GM12878 (cell line): ENCODE measurements around the gene SYNGR3. TPM values are rescaled to one million over a fixed set of nuclear protein-coding genes. Genes with fewer than 3 reads are reported as not detected.

Experiments
- ATAC-seq: fragments of 200-7000 bp; cut with Tn5 transposase; 3 replicates; pipeline ENCODE4 v1.9.1; 2020; ENCODE audit warnings: mild to moderate bottlenecking, moderate library complexity
- BruUV-seq: library from RNA; stranded (reverse); fragments of 400-500 nt; replicated peaks from 2 replicates; lab custom pipeline; 2021; lab: Mats Ljungman, UMichigan
- CTCF ChIA-PET: fragments of 300-600 bp; sonication (Branson Sonifier 250); formaldehyde crosslinking; extraction: SDS; loops from one replicate; lab custom pipeline; 2021; ENCODE audit warnings: inconsistent platforms; lab: Yijun Ruan, JAX
- POLR2A ChIA-PET: fragments of 350-600 bp; formaldehyde crosslinking; extraction: SDS; loops from one replicate; lab custom pipeline; 2021; ENCODE audit warnings: inconsistent platforms; lab: Charles Lee
- RAD21 ChIA-PET: fragments of 300-600 bp; sonication (Branson Sonifier 250); formaldehyde crosslinking; loops from one replicate; lab custom pipeline; 2023; ENCODE audit warnings: antibody characterized with exemption; ENCODE audit not compliant: unreplicated experiment; lab: Charles Lee
- SMC1A ChIA-PET: fragments of 300-600 bp; sonication (Branson Sonifier 250); formaldehyde crosslinking; loops from one replicate; lab custom pipeline; 2023; ENCODE audit not compliant: unreplicated experiment, uncharacterized antibody; lab: Charles Lee
- DNase-seq: peaks from one replicate; pipeline ENCODE4 v3.0.0-alpha.2; 2011; ENCODE audit warnings: low read depth, low spot score
- FAIRE-seq: peaks from 3 replicates; lab custom pipeline; 2011; peaks lifted over from hg19 to GRCh38; lab: Jason Lieb, UNC
- H2AFZ ChIP-seq: 2 replicates; pipeline ENCODE4 v1.6.0; 2011; ENCODE audit warnings: low read depth, low read length, control low read depth; ENCODE audit not compliant: control insufficient read depth
- H3K27ac ChIP-seq: 2 replicates; pipeline ENCODE4 v1.5.1; 2011; ENCODE audit warnings: control low read depth; ENCODE audit not compliant: control insufficient read depth, insufficient read depth
- H3K27me3 ChIP-seq, 2 experiments: replicated peaks in 1 of 2; 2 replicates each; pipeline versions ENCODE4 v1.6.0 to v1.6.1; 2011; ENCODE audit warnings: low read length in 1 of 2; ENCODE audit not compliant: control insufficient read depth in 2 of 2, insufficient read depth in 2 of 2
- H3K36me3 ChIP-seq, 2 experiments: 2 replicates each; pipeline ENCODE4 v1.5.1; 2011; ENCODE audit warnings: low read length in 1 of 2; ENCODE audit not compliant: control insufficient read depth in 2 of 2, insufficient read depth in 2 of 2
- H3K4me1 ChIP-seq: 2 replicates; pipeline ENCODE4 v1.6.1; 2011; ENCODE audit warnings: mild to moderate bottlenecking, low read length, moderate library complexity, mixed read lengths; ENCODE audit not compliant: control insufficient read depth, insufficient read depth
- H3K4me2 ChIP-seq: 2 replicates; pipeline ENCODE4 v1.6.0; 2011; ENCODE audit warnings: control low read depth; ENCODE audit not compliant: control insufficient read depth, insufficient read depth
- H3K4me3 ChIP-seq: fragments of 200-600 bp; sonication (generic); 2 replicates; pipeline ENCODE4 v1.5.1; 2016
- H3K79me2 ChIP-seq: 2 replicates; pipeline ENCODE4 v1.6.0; 2011; ENCODE audit warnings: low read length; ENCODE audit not compliant: control insufficient read depth, insufficient read depth
- H3K9ac ChIP-seq: 2 replicates; pipeline ENCODE4 v1.8.0; 2011; ENCODE audit warnings: low read length, control low read depth, mixed read lengths; ENCODE audit not compliant: control insufficient read depth, insufficient read depth
- H3K9me3 ChIP-seq: replicated peaks from 3 replicates; pipeline ENCODE4 v1.5.1; 2011; ENCODE audit warnings: mild to moderate bottlenecking, low read length; ENCODE audit not compliant: control insufficient read depth, insufficient read depth
- H4K20me1 ChIP-seq: 2 replicates; pipeline ENCODE4 v1.6.0; 2011; ENCODE audit not compliant: control insufficient read depth, insufficient read depth
- BMI1 ChIP-seq: fragments of 450-650 bp; IDR thresholded peaks from 2 replicates; pipeline ENCODE4 v1.6.1; 2016; ENCODE audit warnings: mild to moderate bottlenecking, moderate library complexity, borderline replicate concordance
- CBFB ChIP-seq: IDR thresholded peaks from 2 replicates; pipeline ENCODE4 v1.6.1; 2016; ENCODE audit warnings: antibody characterized with exemption, low read depth
- DPF2 ChIP-seq: fragments of 450-650 bp; IDR thresholded peaks from 2 replicates; pipeline ENCODE4 v1.6.1; 2017; ENCODE audit warnings: mild to moderate bottlenecking
- HDAC6 ChIP-seq: fragments of 200-600 bp; sonication (generic); IDR thresholded peaks from one replicate; pipeline ENCODE4 v1.8.0; 2017; ENCODE audit warnings: antibody characterized with exemption; ENCODE audit not compliant: unreplicated experiment
- IRF3 ChIP-seq: fragments of 450-650 bp; IDR thresholded peaks from 2 replicates; pipeline ENCODE4 v1.6.1; 2014; ENCODE audit warnings: mild to moderate bottlenecking
- NFIC ChIP-seq: IDR thresholded peaks from 2 replicates; pipeline ENCODE4 v1.6.1; 2012; ENCODE audit warnings: low read depth, mild to moderate bottlenecking, inconsistent platforms, low read length, moderate library complexity
- NR2F1 ChIP-seq: fragments of 450-650 bp; conservative IDR thresholded peaks from 2 replicates; pipeline ENCODE4 v1.6.1; 2017; ENCODE audit warnings: mild to moderate bottlenecking
- POLR2AphosphoS2 ChIP-seq: IDR thresholded peaks from 2 replicates; pipeline ENCODE4 v1.6.1; 2011; ENCODE audit warnings: low read depth, mild to moderate bottlenecking, low read length, improper control_type of control experiment, moderate library complexity
- ZNF207 ChIP-seq: fragments of 450-650 bp; IDR thresholded peaks from 2 replicates; pipeline ENCODE4 v1.6.1; 2014; ENCODE audit warnings: antibody characterized with exemption, mild to moderate bottlenecking, borderline replicate concordance
- ZNF622 ChIP-seq: fragments of 450-650 bp; IDR thresholded peaks from 2 replicates; pipeline ENCODE4 v1.6.1; 2017; ENCODE audit warnings: mild to moderate bottlenecking, inconsistent platforms
- WGBS: methylation state at CpG from one replicate; pipeline ENCODE4 v1.1.6; 2016; ENCODE audit warnings: low lambda C conversion rate; ENCODE audit not compliant: insufficient replicate concordance, insufficient coverage; ENCODE audit errors: missing lambda C conversion rate; 5-methylcytosine and 5-hydroxymethylcytosine counted together
- in situ Hi-C: fragments of 300-500 bp; cut with MboI; formaldehyde crosslinking; loops from 9 replicates; pipeline ENCODE4 v1.14.3; 2018; ENCODE audit warnings: mixed read lengths
- intact Hi-C: fragments of 100-400 bp; cut with micrococcal nuclease; formaldehyde crosslinking; loops from one replicate; pipeline ENCODE4 v1.14.2; 2022; ENCODE audit not compliant: unreplicated experiment
- polyA plus RNA-seq, 11 experiments: library from polyadenylated mRNA; depleted of rRNA in 4 of 11; unstranded in 6 of 11; stranded (reverse) in 5 of 11; fragments of >200 nt; fragmentation: Nextera tagmentation in 4 of 11; fragmentation: Illumina TruSeq in 1 of 11; extraction: Ambion mirVana in 4 of 11; extraction: Trizol in 1 of 11; gene quantifications; 1 replicate in 1 of 11; 2 replicates in 10 of 11; pipeline versions ENCODE4 v1.2.1 to v1.2.3, GENCODE V29; 2011 to 2016; ENCODE audit warnings: inconsistent platforms in 2 of 11, missing spikeins in 2 of 11, low read depth in 1 of 11
- total RNA-seq, 4 experiments: library from RNA; depleted of rRNA in 3 of 4; stranded (reverse); fragments of >200 nt in 3 of 4; fragmentation: Illumina TruSeq in 1 of 4; extraction: Trizol in 1 of 4; gene quantifications; 2 replicates each; pipeline versions ENCODE4 v1.2.1 to v1.2.3, GENCODE V29; 2013 to 2021

The SYNGR3 gene
- total and polyA plus RNA-seq, 10 of the 15 experiments (the other 5 are each of a cell fraction or from before 2014, with no cell fraction given): 1.2 to 18.1 (median 6.6) TPM

- no peak overlapping the region for H3K4me2 ChIP-seq
- no peak overlapping the region for H3K4me3 ChIP-seq
- no peak for ATAC-seq
- no peak overlapping the region for H2AFZ ChIP-seq
- ChIA-PET RAD21 (no interaction called here), CTCF (no interaction called here), POLR2A (no interaction called here), SMC1A (no interaction called here)
- H3K27me3 ChIP-seq: 0 out of 4 replicates have a peak, but pooled peaks cover 0 to 2% of the 10 kb centered on the region in 2 experiments
- no peaks in the 10 kb centered on the region for H3K4me1 ChIP-seq
- FAIRE-seq: no peak
- H3K9ac ChIP-seq: no peak overlapping the region
- H3K9me3 ChIP-seq: no peaks in the 10 kb centered on the region
- intact Hi-C loops (no loop called here), in situ Hi-C loops (no loop called here)
- WGBS: 35% methylated on average over 15 of the region's 17 CpGs
- no peaks in the 10 kb centered on the region for H3K36me3 ChIP-seq
- no peaks in the 10 kb centered on the region for H3K79me2 ChIP-seq
- H3K27ac ChIP-seq: no peak overlapping the region
- no peaks in the 10 kb centered on the region for H4K20me1 ChIP-seq
- TF ChIP-seq ZNF622: no peak
- TF ChIP-seq CBFB: no peak
- no peak for TF ChIP-seq HDAC6
- DNase-seq: no peak
- BruUV-seq: no TSS peak
Observed at GRCh38 chr16:2034696-2035430, 45.1 kb downstream of the SYNGR3 start.

DNA sequence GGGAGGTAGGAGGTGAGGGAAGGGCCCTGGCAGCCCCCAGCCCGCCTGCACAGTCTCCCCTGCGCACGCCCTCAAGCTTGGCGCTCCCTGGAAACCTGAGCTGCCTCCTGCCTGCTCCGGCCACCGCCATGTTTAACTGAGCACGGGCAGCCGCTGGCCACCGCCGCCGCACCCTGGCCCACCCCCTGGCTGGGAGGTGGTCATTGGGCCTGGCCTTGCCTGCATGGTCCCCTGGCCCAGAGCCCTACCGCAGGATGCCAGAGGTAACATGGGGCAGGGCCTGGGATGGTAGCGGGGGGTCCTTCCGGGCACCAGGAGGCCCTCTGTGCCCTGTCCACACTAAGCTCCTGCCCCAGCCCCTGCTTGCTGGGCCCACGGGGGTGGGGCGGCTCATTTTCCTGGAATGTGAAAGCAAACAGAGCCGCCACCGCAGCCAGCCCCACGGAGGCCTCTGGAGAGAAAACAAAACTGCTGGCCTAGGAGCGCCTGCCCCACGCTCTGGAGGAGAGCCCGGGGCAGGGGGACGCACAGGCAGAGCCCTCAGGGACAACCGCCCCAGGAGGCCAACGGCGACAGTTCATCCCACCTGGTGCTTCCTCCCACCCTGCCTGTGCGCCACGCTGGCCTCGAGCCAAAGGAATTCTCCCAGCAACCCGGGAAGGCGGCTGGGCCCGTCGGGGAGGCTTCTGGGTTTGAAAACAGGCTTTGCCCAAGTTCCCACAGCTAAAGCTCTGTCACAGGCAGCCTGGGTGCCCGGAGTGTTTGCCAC lies 45.8 kb downstream of the SYNGR3 start:
- ChIA-PET CTCF (interaction anchor here (1.0 kb wide), 1 partner anchor 14 kb away, joined by 3 read pairs; no protein-coding TSS in a partner anchor), POLR2A (no interaction called here), SMC1A (no interaction called here), RAD21 (no interaction called here)
- TF ChIP-seq NR2F1: no peak
- no peak for TF ChIP-seq BMI1
- no peak for TF ChIP-seq NFIC
- no peak for TF ChIP-seq ZNF207
- TF ChIP-seq DPF2: no peak
- TF ChIP-seq IRF3: no peak
- TF ChIP-seq POLR2AphosphoS2: no peak
- Histone ChIP-seq H3K4me2 (no peak overlapping the region), H4K20me1 (no peaks in the 10 kb centered on the region), H3K9me3 (no peaks in the 10 kb centered on the region), H3K27ac (no peak overlapping the region), H3K27me3 (no peaks in the 10 kb centered on the region), H3K4me1 (no peaks in the 10 kb centered on the region), H3K79me2 (no peaks in the 10 kb centered on the region), H2AFZ (no peak overlapping the region), H3K36me3 (no peaks in the 10 kb centered on the region), H3K4me3 (no peak overlapping the region), H3K9ac (no peak overlapping the region)
- ATAC-seq: no peak
- no peak for FAIRE-seq
- intact Hi-C loops (no loop called here), in situ Hi-C loops (no loop called here)
- no peak for DNase-seq
- BruUV-seq: no TSS peak
- 67% methylated on average over 34 of the region's 34 CpGs for WGBS
